ENCODE results near the gene GCN1.
"Not testable (repeated sequence)": the region's sequence is repeated elsewhere in the genome, so short reads cannot be mapped to it uniquely, and the experiment has no call there.

GCN1 gene

DNA sequence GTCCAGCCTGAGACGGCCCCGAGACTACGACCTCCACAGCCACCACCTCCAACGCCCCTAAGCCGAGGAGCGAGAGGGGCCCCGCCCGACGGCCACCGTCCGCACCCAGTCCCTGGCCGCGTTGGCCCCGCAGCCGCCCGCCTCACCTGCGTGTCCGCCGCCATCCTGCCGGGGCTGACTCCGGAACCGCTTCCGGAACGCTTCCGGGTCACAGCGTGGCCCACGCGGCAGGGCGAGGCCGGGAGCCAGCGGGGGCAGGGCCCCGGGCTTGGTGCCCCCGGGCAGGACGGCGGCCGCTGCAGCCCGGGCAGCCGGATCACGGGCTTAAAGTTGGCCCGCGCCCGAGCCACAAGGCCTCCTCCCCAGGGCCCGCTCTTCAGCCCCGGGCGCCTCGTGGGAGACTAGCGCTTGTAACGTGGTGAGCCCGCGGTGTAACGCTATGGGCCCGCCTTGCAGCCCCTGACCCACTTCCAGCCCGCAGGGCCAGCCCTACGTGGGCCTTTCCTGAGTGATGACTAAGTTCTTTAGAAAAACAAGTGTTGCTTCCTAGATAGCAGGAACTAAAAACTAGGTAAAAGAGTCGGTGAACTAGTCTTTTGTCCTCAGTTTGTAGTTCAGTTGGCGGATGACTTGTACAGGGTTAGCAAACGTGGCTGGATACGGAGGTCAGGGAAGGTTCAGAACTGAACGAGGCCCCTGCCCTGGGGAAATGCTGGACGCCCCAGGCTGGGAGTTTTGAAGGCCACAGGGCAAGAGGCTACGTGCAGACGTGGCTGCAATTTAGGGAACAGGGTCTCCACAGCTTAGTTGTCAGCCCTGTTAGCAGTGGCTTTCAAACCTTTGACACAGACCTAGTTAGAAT lies at the start of gene GCN1:
GCN1 (minus strand) TSS at position 182 of the 862 bp plus-strand sequence; CDS start at position 164, 18 bp downstream.
- DNase-seq (ENCODE audit: low read depth in 1 of 2, low spot score in 1 of 2): peak; percentile 75 to 84

GRCh38 chr12:120242971-120243699 lies 48.6 kb upstream of the GCN1 start:
- no peak for DNase-seq (ENCODE audit: low read depth in 1 of 2, low spot score in 1 of 2)

DNA sequence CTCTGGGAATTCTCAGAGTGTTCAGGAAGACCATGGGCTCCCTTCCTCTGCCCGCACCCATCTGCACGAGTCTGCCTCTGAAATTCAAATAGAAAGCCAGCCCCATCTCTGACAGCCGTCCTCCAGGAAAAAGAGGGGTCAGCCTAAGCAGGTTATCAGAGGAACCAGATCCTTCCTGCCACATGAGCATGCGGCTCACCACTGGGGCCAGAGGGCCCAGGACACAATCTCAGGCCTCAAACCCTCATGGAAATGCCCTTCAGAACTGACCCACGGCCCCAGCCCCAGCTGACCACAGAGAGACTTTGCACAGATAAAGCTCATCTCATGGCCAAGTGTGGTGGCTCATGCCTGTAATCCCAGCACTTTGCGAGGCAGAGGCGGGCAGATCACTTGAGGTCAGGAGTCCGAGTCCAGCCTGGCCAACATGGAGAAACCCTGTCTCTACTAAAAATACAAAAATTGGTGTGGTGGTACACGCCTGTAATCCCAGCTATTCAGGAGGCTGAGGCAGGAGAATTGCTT lies 47.8 kb upstream of the GCN1 start:
- no peak for DNase-seq (ENCODE audit: low read depth in 1 of 2, low spot score in 1 of 2)

GRCh38 chr12:120241561-120242274 lies 47.2 kb upstream of the GCN1 start:
- DNase-seq (ENCODE audit: low read depth in 1 of 2, low spot score in 1 of 2): no peak

- DNase-seq (ENCODE audit: low read depth in 1 of 2, low spot score in 1 of 2): no peak
Observed at GRCh38 chr12:120240495-120240833, 45.9 kb upstream of the GCN1 start.

- DNase-seq (ENCODE audit: low read depth in 1 of 2, low spot score in 1 of 2): no peak
Observed at GRCh38 chr12:120239776-120240494, 45.4 kb upstream of the GCN1 start.

- no peak for DNase-seq (ENCODE audit: low read depth in 1 of 2, low spot score in 1 of 2)
Observed at GRCh38 chr12:120238839-120239445, 44.4 kb upstream of the GCN1 start.

- no peak for DNase-seq (ENCODE audit: low read depth in 1 of 2, low spot score in 1 of 2)
Observed at GRCh38 chr12:120238217-120238616, 43.7 kb upstream of the GCN1 start.

- no peak for DNase-seq (ENCODE audit: low read depth in 1 of 2, low spot score in 1 of 2)
Observed at GRCh38 chr12:120237360-120238171, 43.1 kb upstream of the GCN1 start.

GRCh38 chr12:120236809-120237208 lies 42.3 kb upstream of the GCN1 start:
- DNase-seq (ENCODE audit: low read depth in 1 of 2, low spot score in 1 of 2): not testable (repeated sequence)

DNA sequence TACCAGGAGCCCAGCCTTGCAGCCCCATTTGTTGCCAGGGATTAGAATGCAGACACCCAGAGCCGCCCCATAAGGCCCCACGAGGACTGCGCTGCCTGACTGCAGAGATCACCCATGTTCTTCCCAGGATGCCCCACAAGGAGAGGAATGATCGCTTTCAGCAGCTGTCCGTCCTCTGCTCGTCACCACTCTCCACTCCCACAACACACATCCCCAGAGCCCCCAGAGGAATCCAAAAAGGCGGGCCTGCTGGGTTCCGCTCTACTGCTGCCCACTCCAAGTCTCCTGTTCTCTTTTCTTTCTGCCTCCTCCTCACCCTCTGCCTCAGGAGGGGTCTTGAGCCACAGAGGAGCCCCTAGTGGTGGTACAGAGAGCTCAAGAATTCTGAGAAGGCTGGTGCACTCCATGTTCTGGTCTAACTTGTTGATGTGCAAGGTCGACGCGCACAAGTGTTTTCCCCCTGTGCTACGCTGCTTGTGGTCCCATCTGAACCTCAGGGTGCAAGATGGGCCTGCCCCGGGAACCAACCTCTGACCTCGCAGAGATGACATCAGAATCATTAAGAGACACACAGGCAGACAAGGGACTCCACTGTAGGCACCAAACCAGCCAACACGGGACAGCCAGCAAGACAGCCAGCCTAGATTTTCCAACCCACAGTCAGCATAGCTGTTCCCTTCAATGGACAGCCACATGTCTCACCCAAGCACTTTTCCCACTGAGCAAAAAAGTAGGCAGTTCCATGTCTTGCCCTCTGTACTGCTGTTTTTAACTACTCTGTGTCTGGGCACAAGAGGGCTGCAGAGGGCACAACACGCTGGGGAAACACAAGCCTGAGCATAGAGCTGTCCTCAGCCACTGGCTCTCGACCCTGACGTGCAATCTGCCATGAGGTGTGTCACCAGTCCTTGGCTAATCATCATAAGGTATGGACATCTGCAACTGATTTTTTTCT lies 41.1 kb upstream of the GCN1 start:
- DNase-seq (ENCODE audit: low read depth in 1 of 2, low spot score in 1 of 2): no peak

GRCh38 chr12:120234643-120235368 lies 40.3 kb upstream of the GCN1 start:
- no peak for DNase-seq (ENCODE audit: low read depth in 1 of 2, low spot score in 1 of 2)

- peak; percentile 45 to 55 for DNase-seq (ENCODE audit: low read depth in 1 of 2, low spot score in 1 of 2)
Observed at GRCh38 chr12:120231316-120232011, 36.9 kb upstream of the GCN1 start.

- DNase-seq (ENCODE audit: low read depth in 1 of 2, low spot score in 1 of 2): no peak
Observed at GRCh38 chr12:120230974-120231315, 36.4 kb upstream of the GCN1 start.

DNA sequence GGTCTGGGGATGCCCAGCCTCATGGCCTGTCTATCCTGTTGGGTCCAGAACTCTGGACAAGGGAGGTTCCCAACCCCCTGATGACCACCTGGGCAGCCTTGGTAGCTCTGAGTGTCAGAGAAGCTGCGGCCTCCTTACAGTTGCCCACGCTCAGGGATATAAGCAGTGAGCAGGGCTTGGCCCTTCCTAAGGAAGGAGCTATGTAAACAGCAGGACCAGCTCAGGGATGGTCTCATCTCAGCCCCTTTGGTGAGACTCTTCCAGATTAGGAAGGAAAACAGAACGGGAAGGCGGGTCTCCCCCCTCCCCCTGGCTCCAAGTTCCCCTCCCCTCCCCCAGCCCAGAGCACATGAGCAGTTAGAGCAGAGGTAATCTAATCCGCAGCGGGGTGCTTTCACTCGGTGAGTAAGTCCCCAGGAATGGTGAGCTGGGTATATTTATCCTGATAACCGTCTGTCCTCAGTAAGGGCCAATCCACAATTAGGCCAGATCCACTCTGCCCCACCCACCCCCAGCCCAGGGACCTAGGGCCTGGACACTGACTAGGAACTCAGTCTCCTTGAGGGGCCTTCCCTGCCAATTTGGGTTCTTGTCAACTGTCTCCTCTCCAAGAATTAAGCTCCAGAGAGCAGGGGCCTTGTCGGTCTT lies 35.9 kb upstream of the GCN1 start:
- no peak for DNase-seq (ENCODE audit: low read depth in 1 of 2, low spot score in 1 of 2)

- no peak for DNase-seq (ENCODE audit: low read depth in 1 of 2, low spot score in 1 of 2)
Observed at GRCh38 chr12:120229487-120230325, 35.2 kb upstream of the GCN1 start.
